KG1 (cell line): Measurements from ENCODE around the gene LRRC7.

ENCODE experiments used
- DNase-seq: peaks from one replicate; lab custom pipeline; 2025; lab: John Stamatoyannopoulos, UW

LRRC7 gene

DNA sequence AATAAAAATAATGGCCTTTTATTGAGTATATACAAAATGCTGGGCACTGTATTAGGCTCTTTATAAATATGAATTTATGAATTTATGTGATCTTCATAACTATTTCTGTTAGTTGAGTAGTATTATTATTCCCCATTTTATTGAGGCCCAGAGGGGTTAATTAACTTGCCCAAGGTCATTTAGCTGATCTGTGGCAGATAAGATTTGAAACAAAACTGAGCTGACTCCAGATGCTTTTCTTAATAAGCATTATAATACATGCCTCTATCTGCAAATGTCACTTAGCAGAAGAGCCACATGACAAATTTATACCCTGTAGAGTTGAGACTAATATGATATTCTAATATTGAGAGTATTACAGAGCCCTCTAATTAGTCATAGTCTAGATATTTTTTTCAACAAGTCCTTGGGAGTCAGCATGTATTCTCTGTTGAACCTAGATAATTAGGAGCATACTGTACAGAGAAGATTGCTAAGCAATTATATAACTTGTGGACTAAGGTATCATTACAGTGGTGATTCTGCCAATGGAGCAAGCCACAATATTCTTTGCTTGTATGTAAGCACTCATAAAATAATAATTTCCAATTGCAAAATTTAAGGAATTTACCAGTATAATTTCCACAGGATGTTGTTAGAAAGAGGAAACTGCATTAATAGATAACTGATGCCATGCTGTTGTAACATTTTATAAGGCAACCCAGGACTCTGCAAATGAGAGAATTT, 525.7 kb downstream of the LRRC7 start:
- no peak for DNase-seq

DNA sequence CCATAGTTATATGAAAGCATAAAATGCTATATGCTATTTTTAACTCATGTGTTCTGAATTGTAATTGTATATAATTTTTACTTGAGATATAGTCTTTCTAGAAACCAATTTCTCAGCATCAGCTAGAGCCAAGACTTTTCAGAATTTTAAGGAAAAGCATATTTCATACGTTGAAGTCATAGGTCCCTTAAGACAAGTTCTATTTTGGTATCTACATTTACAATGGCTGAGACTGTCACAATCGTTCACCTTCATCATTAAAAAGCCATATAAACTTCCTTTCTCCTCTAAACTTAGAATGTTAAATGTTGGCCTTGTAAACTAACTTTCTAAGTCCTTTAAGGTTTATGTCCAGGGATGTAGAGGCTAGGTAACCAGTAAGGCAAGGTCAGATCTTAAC, 533.5 kb downstream of the LRRC7 start:
- no peak for DNase-seq

DNA sequence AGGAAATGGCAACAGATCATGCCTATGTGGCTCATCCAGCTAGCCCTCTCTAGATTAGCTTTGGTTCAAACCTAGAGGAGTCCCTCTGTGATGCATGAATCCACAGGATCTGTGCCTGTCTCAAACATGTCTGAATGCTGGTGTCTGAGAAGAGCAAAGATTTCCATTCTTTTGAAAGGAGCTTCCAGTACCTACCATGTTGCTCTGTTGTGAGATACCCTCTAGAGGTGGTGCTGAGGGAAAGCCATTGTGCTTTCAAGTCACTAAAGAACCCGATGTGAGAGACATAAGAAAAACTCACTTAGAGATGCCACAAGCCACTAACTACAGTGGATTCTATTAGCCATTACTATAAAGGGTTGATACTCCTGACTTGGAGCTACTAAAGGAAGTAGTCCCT, 534.1 kb downstream of the LRRC7 start:
- no peak for DNase-seq

DNA sequence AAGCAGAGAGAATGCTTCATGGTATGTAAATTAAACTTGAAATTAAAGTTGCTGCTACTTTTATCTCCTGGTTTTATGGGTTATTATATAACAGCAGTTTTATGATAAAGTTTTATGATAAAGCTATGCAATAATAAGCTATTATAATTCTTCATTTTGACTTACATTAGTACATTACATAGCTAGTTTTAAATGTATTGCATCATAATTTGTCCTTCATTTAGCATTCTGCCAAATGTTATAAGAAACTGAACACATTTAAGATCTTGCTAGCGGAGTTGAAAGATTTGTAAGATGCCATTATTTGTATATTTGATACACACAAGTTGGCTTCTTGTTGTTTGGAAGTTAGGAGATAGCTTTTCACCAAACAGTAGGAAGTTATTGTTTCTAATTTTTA, 536.0 kb downstream of the LRRC7 start:
- DNase-seq = no peak

DNA sequence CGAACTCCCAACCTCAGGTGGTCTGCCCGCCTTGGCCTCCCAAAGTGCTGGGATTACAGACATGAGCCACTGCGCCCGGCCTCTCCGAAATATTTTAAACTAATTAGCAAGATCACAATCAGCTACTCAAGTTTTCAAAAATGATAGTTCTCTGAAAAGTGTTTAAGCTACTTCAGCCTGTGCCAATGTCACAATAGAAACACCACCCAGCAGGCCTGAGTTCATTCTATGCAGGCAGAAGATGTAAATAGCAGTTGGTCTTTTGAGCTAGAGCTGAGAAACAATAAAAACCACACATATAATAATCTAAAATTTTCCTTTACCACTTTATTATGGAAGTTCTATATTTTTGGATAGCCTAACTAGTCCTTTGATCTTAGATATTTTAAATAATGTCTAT, 541.5 kb downstream of the LRRC7 start:
- DNase-seq = no peak

DNA sequence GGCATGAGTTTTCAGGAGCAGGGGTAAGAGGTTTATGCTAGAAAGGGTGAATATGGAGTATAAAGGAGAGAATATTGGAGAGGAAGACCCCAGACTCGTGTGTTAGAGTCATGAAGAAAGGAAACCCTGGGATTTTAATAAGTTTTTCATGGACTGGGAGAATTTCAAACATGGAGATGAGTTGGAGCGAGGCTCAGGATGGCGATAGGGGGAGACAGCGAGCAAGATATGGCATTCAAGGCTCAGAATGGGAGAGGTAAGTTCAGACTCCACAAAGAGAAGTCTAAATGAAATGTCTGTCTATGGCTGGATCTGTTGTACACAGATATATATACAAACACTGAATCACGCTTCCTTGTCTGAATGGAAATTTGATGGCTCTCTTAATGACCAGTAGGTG, 545.1 kb downstream of the LRRC7 start:
- no peak for DNase-seq

DNA sequence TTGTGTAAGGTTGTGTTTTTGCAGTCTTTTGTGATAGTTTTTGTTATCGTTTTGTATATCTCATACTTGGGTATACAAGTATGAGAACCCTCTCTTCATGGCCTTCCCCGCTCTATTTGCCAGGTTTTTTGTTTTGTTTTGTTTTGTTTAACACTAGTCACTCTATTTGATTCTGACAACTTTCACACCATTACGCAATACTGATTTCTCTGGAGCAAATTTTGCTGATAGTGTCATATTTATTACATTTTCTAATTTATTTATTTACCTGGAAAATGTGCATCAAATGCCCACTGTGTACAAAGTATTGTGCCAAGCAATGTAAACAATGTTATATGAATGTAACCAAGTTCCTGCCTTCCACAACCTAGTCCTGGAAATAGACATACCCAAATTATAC, 547.6 kb downstream of the LRRC7 start:
- no peak for DNase-seq

DNA sequence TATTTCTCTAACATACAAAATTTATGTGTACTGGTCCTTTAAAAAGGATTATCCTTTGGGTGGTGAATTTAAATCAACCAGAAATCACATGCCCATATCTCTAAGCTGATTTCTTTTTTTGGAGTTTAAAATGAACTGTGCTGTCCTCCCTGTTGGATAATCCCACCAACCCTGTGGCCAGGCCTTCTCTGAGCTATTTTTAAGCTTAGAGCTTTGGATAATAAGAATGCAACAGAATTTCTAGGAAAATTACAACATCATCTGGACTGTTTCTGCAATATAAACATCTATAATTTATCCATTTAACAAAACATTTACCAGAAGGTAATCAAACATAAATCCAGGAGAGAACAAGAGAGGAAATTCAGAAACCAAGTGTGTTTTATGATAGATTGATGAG, 549.3 kb downstream of the LRRC7 start:
- no peak for DNase-seq

DNA sequence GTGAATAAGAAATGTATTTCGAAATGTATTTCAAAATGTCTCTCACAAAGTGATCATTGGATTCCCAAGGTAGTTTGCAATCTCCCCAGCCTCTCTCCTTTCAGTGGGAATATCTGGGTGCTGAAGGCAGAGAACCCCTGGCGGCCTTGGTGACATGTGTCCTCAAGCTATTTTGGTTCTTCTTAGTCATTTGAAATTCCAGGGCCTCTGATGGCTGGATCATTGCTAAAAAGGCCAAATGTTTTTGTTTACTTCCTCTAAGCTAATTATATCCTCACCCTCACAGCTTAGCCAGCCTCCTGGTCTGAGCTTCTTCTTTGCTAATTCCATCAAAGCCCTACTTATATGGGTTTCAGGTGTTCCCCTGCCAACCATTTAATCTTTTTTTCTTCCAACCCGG, 566.4 kb downstream of the LRRC7 start:
- no peak for DNase-seq

DNA sequence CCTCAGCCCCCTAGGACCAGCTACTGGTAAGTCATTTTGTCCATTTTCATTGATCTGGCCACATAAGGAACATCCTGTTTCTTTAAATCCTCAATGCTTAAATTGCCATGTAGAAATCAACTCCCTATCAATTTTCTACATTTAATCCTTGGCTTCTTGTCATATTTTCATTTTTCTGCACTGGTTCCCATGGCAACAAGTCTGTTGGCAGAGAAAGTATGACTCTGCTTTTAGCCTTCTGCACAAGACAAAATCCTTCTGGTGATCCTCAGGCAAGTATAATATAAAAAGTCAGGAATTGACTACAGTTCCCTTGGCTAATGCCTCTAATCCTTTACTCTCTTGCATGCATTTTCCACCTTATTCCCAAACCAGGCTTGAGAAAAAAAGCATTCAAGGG, 572.6 kb downstream of the LRRC7 start:
- DNase-seq = no peak

DNA sequence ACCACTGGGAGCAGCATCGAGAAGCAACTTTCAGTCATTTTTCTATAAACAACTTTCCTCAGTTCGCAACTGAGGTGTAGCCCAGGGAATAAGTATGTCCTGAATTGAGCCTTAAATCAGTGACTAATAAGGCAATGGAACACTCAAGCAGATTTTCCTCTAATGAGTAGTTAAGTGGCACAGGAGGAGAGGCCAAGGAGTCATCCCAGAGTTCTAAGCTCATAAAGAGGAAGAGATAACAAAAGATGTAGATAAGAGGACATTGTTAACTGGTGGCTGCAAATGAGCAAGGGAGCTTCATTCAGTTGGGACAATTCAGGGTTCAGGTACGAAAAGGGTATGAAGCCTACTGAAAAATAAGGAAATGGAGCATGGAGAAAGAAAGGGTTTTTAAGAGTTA, 573.2 kb downstream of the LRRC7 start:
- DNase-seq = no peak

DNA sequence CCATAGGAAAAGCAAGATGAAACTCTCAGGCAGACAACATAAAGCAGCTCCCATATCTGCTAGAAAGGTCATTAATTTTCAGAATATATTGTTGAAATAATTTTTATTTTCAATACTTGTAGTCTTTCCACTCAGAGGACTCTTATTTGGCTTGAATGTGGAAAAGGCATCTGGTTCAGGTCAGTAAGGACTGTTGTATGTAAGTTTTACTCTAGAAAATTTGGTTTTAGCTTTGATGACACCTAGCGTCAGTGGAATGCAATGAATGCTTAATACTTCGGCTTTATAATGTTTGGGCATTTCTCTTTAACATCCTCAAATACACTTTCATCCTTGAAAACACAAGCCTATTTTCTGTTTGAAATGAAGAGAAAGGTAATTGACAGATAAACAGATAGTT, 574.4 kb downstream of the LRRC7 start:
- no peak for DNase-seq

DNA sequence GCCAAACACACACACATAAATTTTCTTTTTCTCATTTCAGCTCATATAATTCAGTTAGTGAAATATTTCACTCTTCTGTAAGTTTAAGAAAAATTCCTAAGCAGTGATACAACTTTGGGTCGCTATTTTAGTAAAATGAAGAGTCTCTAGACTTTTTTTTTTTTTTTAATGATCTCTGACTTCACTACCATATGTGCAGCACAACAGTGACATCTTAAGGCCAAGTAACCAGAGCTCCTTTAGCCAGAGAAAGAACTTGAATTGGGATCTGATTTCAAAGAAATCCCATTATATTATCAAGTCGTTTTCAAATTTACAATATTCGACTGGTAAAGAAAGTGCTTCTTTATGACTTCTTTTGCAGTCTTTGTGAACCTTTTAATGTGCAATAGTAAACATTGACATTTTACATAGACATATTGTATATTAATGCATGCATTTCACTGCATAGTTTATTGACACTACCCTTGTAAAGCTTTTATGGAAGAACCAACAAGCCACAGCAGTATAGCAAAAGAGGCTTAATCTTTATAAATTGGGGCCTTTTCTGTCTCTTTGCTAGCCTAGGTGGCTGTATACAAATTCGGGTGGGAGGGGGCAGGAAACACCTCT, 575.4 kb downstream of the LRRC7 start:
- no peak for DNase-seq

DNA sequence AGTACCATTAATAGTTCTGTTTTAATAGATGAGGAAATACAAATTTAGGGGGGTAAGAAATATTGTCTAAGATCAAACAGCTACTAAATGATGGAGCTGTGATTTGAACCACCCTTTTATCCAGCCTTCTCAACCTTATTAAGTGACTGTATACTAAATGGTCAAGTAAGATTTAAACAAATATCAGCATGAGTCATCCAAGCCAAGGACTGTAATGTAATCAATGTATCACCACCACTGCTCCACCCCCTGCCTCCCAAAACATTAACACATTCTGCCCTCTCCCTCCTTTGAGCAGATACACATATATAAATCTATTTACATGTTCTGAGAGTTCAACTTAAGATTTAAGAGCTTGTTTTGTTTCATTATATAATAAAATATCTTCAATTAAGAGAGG, 578.8 kb downstream of the LRRC7 start:
- no peak for DNase-seq

DNA sequence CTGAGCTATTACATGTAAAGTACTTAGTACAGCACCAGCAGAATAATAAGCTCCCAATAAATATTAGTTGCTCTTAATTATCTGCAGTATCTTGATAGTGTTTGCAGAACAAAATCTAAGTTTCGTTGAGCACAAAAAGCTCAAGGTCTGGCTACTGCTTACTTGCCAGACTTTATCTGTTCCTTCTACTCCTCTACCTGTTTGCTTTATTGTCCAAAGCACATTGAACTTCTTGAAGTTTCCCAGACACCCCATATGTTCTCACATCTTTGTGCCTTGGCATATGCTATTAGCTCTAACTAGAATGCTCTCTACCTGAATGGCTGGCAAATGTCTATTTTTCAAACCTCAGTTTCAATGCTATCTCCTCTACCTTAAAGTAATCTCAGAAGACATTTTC, 582.7 kb downstream of the LRRC7 start:
- no peak for DNase-seq

DNA sequence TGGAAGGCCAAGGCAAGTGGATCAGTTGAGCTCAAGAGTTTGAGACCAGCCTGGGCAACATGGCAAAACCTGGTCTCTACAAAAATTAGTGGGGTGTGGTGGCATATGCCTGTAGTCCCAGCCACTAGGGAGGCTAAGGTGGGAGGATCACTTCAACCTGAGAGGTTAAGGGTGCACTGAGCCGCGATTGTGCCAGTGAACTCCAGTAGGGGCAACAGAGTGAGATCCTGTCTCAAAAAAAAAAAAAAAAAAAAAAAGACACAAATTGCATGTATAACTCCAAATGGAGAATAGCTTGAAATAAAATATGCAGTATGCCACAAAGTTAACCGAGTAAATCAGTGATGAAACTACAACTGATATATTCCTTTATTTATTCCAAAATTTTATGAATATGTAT, 586.0 kb downstream of the LRRC7 start:
- DNase-seq = no peak

DNA sequence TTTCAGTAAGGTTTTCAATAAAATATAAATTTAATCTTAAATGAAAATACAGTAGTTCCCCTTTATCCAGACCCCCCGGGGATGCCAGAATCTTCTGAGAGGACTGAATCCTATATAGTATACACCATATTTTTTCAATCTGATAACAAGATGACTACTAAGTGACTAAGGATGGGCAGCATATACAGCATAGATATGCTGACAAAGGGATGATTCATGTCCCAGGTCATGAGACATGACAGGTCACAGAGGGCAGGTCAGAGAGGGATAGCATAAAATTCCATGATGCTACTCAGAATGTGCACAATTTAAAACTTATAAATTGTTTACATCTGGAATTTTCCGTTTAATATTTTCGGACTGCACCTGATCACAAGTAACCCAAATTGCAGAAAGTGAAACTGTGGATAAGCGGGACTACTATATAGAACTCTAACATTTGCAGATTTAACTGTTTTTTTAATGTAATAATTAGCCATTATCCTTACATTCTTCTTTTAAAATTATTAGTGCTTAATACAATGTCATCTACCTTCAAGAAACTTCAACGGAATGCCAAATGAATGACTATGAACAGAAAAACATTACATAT, 588.9 kb downstream of the LRRC7 start:
- DNase-seq = no peak

DNA sequence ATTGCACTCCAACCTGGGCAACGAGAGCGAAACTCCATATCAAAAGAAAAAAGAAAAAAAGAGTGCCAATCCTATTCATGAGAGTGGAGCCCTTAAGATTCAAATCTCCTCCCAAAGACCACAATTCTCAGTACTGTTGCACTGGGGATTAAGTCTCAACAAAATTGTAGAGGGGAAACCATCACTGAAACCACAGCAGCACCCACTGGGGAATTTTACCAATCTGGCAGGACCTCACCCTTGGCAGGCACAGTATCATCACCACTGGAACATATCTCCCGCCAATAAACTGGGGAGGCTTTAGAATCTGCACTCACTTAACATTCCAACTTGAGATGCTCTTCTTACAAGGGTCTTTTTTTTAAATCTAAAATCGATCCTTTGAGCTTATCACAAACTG, 596.6 kb downstream of the LRRC7 start:
- DNase-seq = no peak

DNA sequence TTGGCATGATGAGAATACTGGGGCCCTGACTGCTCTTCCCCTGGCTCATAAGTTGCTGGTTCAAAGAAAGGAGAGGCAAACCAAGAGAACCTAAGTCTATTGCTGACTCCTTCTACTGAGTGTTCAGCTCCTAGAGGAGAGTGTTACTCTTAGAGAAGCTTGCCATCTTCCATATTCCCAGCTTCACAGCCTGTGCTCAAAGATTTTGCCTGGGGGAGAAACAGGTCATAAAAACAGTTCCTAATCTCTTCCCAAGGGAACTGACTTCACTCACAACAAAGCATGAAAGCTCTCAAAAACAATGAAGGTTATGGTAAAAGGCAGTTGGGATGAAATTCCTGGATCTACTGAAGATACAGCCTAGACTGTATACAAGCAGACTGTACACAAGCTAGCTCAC, 600.6 kb downstream of the LRRC7 start:
- DNase-seq = no peak

DNA sequence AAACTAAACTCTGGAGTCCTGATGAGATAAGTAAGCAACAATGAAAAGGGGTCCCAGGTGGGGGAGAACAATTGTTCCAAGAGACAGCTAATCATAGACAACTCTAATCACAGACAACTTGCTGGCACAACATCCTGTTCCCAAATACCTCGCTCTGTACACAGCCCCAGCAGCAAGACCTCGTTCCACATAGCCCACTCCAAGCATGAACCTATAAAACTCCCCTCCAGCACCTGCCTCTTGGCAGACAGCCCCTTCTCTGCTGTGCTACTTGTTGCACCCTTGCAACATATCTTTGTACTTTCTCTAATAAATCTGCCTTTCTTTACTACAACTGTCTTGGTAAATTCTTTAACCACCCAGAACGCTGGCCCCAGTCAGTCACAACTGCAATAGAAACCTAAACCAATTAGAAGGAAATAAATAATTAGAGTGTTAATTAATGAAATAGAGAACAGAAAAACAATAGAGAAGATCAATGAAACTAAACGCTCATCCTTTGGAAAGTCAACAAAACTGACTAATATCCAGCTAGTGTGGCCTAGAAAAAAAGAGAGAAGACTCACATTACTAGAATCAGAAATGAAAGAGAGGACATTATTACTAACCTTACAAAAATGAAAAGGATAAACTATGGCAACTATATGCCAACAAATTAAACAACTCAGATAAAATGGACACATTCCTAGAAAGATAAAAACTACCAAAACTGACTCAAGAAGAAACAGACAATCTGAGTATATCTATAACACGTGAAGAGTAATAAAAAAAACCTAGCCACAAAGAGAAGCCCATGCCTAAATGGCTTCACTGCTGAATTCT, 601.5 kb downstream of the LRRC7 start:
- no peak for DNase-seq

DNA sequence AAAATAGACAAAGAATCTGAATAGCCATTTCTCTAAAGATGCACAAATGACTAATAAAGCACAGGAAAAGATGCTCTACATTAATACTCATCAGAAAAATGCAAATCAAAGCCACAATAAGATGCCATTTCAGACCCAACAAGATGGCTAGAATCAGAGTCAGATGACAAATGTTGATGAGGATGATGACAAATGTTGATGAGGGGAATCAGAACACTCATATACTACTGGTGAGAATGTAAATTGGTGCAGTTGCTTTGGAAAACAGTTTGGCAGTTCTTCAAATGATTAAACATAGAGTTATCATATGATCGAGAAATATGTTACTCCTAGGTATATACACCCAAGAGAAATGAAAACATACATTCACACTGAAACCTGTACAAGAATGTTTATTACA, 603.8 kb downstream of the LRRC7 start:
- DNase-seq = no peak
